Activated CD8-positive, alpha-beta T cell treated with anti-CD3 and anti-CD28 coated beads for 36 hours (primary cell): ENCODE data around the gene NKD2. TPM values are rescaled to one million over a fixed set of nuclear protein-coding genes. Genes with fewer than 3 reads are reported as not detected.

Experiments used
- ATAC-seq: fragments of 200-7000 bp; cut with Tn5 transposase; one replicate; pipeline ENCODE4 v1.10.0; 2021; ENCODE audit warnings: mild to moderate bottlenecking, moderate library complexity
- CTCF ChIA-PET: fragments of 350-600 bp; sonication (Branson Sonifier 250); formaldehyde crosslinking; loops from one replicate; lab custom pipeline; 2021; ENCODE audit warnings: antibody characterized with exemption; lab: Charles Lee
- POLR2A ChIA-PET: fragments of 350-600 bp; sonication (Branson Sonifier 250); formaldehyde crosslinking; loops from one replicate; lab custom pipeline; 2021; ENCODE audit warnings: antibody characterized with exemption; lab: Charles Lee
- DNase-seq: peaks from one replicate; pipeline ENCODE4 v3.0.0-alpha.2; 2020
- H3K27ac Mint-ChIP-seq: one replicate; pipeline ENCODE4 v1.8.0; 2021; ENCODE audit warnings: mild to moderate bottlenecking, mixed read lengths
- H3K27me3 Mint-ChIP-seq: one replicate; pipeline ENCODE4 v1.8.0; 2021; ENCODE audit warnings: mixed read lengths
- H3K36me3 Mint-ChIP-seq: one replicate; pipeline ENCODE4 v1.8.0; 2021; ENCODE audit warnings: low read depth, mixed read lengths
- H3K4me1 Mint-ChIP-seq: one replicate; pipeline ENCODE4 v1.8.0; 2021; ENCODE audit warnings: low read depth, mixed read lengths
- H3K4me3 Mint-ChIP-seq: one replicate; pipeline ENCODE4 v1.8.0; 2021; ENCODE audit warnings: mild to moderate bottlenecking, moderate library complexity, mixed read lengths
- H3K9me3 Mint-ChIP-seq: one replicate; pipeline ENCODE4 v1.8.0; 2021; ENCODE audit warnings: mixed read lengths
- intact Hi-C: fragments of 100-400 bp; cut with micrococcal nuclease; formaldehyde crosslinking; loops from one replicate; pipeline ENCODE4 v1.10.0; 2022
- total RNA-seq, 2 experiments: library from RNA; stranded (reverse); gene quantifications; one replicate each; pipeline ENCODE4 v1.2.3, GENCODE V29; 2021
- TF ChIP-seq, protein P1 (sequence below): fragments of 200-600 bp; IDR thresholded peaks from one replicate; pipeline ENCODE4 v1.8.0; 2022; ENCODE audit warnings: antibody characterized with exemption, mild to moderate bottlenecking

NKD2 gene
- total RNA-seq, result 1 to 10 TPM; 1.5 to 2.3 TPM

GRCh38 chr5:1008451-1009358 is at the start of gene NKD2:
NKD2 (plus strand) TSS chr5:1008802; CDS start chr5:1009058, 256 bp downstream.
- Mint-ChIP-seq H3K27ac (no peak within 1 kb of the TSS), H3K4me1 (peaks cover 23% of the 10 kb centered on the region), H3K36me3 (no peaks in the 10 kb centered on the region), H3K27me3 (peaks cover 48% of the 10 kb centered on the region), H3K4me3 (peak within 1 kb of the TSS; percentile 52), H3K9me3 (no peaks in the 10 kb centered on the region)
- TF ChIP-seq, protein P1, sequence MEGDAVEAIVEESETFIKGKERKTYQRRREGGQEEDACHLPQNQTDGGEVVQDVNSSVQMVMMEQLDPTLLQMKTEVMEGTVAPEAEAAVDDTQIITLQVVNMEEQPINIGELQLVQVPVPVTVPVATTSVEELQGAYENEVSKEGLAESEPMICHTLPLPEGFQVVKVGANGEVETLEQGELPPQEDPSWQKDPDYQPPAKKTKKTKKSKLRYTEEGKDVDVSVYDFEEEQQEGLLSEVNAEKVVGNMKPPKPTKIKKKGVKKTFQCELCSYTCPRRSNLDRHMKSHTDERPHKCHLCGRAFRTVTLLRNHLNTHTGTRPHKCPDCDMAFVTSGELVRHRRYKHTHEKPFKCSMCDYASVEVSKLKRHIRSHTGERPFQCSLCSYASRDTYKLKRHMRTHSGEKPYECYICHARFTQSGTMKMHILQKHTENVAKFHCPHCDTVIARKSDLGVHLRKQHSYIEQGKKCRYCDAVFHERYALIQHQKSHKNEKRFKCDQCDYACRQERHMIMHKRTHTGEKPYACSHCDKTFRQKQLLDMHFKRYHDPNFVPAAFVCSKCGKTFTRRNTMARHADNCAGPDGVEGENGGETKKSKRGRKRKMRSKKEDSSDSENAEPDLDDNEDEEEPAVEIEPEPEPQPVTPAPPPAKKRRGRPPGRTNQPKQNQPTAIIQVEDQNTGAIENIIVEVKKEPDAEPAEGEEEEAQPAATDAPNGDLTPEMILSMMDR, result peak; percentile 50
- ATAC-seq (peak; percentile 64), DNase-seq (peak; percentile 53)
- intact Hi-C loops, result no loop called here
- ChIA-PET POLR2A (no interaction called here), CTCF (interaction anchor here (1.1 to 9.8 kb wide), 9 partner anchors 8 to 303 kb away, joined by 3 to 105 read pairs (median 4); no protein-coding TSS in a partner anchor)

- no peaks in the 10 kb centered on the region for H3K9me3 Mint-ChIP-seq
- ATAC-seq (no peak), DNase-seq (no peak)
- H3K27me3 Mint-ChIP-seq, result peaks cover 21% of the 10 kb centered on the region
- ChIA-PET POLR2A (no interaction called here), CTCF (interaction anchor here (1.0 kb wide), 1 partner anchor 47 kb away, joined by 3 read pairs; no protein-coding TSS in a partner anchor)
- TF ChIP-seq, protein P1, result no peak
- H3K4me1 Mint-ChIP-seq, result peaks cover 51% of the 10 kb centered on the region
- H3K27ac Mint-ChIP-seq, result no peak overlapping the region
- intact Hi-C loops, result no loop called here
- H3K4me3 Mint-ChIP-seq, result no peak overlapping the region
- H3K36me3 Mint-ChIP-seq, result no peaks in the 10 kb centered on the region
These were observed 48.7 kb upstream of the NKD2 start for GRCh38 chr5:959581-960531.

- TF ChIP-seq, protein P1, result no peak
- H3K36me3 Mint-ChIP-seq, result no peaks in the 10 kb centered on the region
- POLR2A ChIA-PET, result no interaction called here
- H3K27ac Mint-ChIP-seq, result no peak overlapping the region
- CTCF ChIA-PET, result interaction anchor here (1.0 kb wide), 1 partner anchor 46 kb away, joined by 3 read pairs; no protein-coding TSS in a partner anchor
- intact Hi-C loops, result no loop called here
- peaks cover 22% of the 10 kb centered on the region for H3K27me3 Mint-ChIP-seq
- H3K9me3 Mint-ChIP-seq, result no peaks in the 10 kb centered on the region
- DNase-seq, result no peak
- H3K4me3 Mint-ChIP-seq, result no peak overlapping the region
- no peak for ATAC-seq
- peaks cover 50% of the 10 kb centered on the region for H3K4me1 Mint-ChIP-seq
These were observed 48.1 kb upstream of the NKD2 start for GRCh38 chr5:960551-960950.

- H3K27me3 Mint-ChIP-seq, result peaks cover 21% of the 10 kb centered on the region
- intact Hi-C loops, result no loop called here
- no peak overlapping the region for H3K4me3 Mint-ChIP-seq
- no peaks in the 10 kb centered on the region for H3K9me3 Mint-ChIP-seq
- ChIA-PET CTCF (no interaction called here), POLR2A (no interaction called here)
- ATAC-seq (no peak), DNase-seq (no peak)
- no peaks in the 10 kb centered on the region for H3K36me3 Mint-ChIP-seq
- H3K4me1 Mint-ChIP-seq, result peaks cover 48% of the 10 kb centered on the region
- TF ChIP-seq, protein P1, result no peak
- no peak overlapping the region for H3K27ac Mint-ChIP-seq
These were observed 47.4 kb upstream of the NKD2 start for GRCh38 chr5:961002-961710.
